Type B pancreatic cell (in vitro differentiated cells): ENCODE results near the gene HIP1R. TPM values are rescaled to one million over a fixed set of nuclear protein-coding genes. Genes with fewer than 3 reads are reported as not detected.
A peak's percentile ranks its signal among the peaks of the same experiment; 100 is the strongest.

Experiments
- DNase-seq: peaks from one replicate; pipeline ENCODE4 v3.0.0; 2021; ENCODE audit warnings: mixed read lengths; ENCODE audit not compliant: unreplicated experiment; ENCODE audit errors: extremely low spot score
- H3K27ac Mint-ChIP-seq: 2 replicates; pipeline ENCODE4 v1.8.0; 2021; ENCODE audit warnings: mild to moderate bottlenecking, mixed read lengths
- H3K27me3 Mint-ChIP-seq: 2 replicates; pipeline ENCODE4 v1.8.0; 2021; ENCODE audit warnings: mixed read lengths
- H3K36me3 Mint-ChIP-seq: 2 replicates; pipeline ENCODE4 v1.8.0; 2021; ENCODE audit warnings: mixed read lengths
- H3K4me1 Mint-ChIP-seq: one replicate; pipeline ENCODE4 v1.8.0; 2021; ENCODE audit warnings: mixed read lengths; ENCODE audit not compliant: unreplicated experiment
- H3K4me3 Mint-ChIP-seq: 2 replicates; pipeline ENCODE4 v1.8.0; 2021; ENCODE audit warnings: mild to moderate bottlenecking, mixed read lengths
- H3K9me3 Mint-ChIP-seq: 2 replicates; pipeline ENCODE4 v1.8.0; 2021; ENCODE audit warnings: mixed read lengths
- long read RNA-seq: library from polyadenylated mRNA; unstranded; transcript quantifications from one replicate; pipeline ENCODE4 v2.0.0, GENCODE V29; 2020
- total RNA-seq: library from RNA; stranded (reverse); gene quantifications from 2 replicates; pipeline ENCODE4 v1.2.1, GENCODE V29; 2021; ENCODE audit warnings: low replicate concordance
- TF ChIP-seq, protein P1 (sequence below): fragments of 200-600 bp; sonication (generic); conservative IDR thresholded peaks from 2 replicates; pipeline ENCODE4 v1.5.0; 2021; ENCODE audit warnings: antibody characterized with exemption, mild to moderate bottlenecking

Gene HIP1R, protein sequence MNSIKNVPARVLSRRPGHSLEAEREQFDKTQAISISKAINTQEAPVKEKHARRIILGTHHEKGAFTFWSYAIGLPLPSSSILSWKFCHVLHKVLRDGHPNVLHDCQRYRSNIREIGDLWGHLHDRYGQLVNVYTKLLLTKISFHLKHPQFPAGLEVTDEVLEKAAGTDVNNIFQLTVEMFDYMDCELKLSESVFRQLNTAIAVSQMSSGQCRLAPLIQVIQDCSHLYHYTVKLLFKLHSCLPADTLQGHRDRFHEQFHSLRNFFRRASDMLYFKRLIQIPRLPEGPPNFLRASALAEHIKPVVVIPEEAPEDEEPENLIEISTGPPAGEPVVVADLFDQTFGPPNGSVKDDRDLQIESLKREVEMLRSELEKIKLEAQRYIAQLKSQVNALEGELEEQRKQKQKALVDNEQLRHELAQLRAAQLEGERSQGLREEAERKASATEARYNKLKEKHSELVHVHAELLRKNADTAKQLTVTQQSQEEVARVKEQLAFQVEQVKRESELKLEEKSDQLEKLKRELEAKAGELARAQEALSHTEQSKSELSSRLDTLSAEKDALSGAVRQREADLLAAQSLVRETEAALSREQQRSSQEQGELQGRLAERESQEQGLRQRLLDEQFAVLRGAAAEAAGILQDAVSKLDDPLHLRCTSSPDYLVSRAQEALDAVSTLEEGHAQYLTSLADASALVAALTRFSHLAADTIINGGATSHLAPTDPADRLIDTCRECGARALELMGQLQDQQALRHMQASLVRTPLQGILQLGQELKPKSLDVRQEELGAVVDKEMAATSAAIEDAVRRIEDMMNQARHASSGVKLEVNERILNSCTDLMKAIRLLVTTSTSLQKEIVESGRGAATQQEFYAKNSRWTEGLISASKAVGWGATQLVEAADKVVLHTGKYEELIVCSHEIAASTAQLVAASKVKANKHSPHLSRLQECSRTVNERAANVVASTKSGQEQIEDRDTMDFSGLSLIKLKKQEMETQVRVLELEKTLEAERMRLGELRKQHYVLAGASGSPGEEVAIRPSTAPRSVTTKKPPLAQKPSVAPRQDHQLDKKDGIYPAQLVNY
- 40.5 and 45.5 TPM in 2 replicates for total RNA-seq
- long read RNA-seq, full-length matches to known transcripts = 3 of 8 reads
- long read RNA-seq, partial matches to known transcripts = 2 of 8 reads
- long read RNA-seq, other reads (novel, unspliced or antisense) = 3 of 8 reads

DNA sequence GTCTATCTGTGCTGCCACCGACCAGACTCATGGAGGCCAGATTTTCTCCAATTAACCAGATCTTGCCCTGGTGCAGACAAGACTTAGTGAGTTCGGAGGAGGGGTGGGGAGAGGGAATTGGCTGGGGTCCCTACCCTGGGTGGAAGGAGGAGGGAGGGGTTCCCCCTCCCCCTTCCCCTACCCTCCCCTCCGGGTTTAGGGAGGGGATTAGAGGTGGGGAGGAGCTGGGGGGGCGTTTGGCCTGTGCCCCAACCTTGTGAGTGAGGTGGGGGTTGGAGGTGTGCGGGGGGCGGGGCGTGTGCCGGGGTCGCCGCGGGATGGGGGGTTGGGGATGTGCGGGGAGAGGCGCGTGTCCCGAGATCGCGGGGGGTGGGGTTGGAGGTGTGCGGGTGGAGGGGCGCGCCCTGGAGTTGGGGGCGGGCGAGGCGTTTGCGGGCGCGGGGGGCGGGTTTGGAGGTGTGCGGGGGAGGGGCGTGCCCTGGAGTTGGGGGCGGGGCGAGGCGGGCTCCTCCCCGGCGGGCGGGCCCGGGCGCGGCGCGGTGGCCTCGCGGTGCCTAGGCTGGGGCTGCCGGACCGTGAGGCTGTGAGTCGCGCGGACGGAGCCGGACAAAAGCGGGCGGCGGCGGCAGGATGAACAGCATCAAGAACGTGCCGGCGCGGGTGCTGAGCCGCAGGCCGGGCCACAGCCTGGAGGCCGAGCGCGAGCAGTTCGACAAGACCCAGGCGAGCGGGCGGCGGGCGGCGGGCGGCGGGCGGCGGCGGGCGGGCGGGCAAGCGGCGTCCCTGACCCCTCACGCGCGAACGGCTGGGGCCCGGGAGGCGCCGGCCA, at the start of gene HIP1R:
Gene HIP1R, plus strand, starts transcription at position 537 of the 829 bp plus-strand sequence. Its CDS starts 94 bp downstream, at position 631.
- H3K36me3 Mint-ChIP-seq = no peaks in the 10 kb centered on the region
- H3K4me1 Mint-ChIP-seq = peaks cover 26% of the 10 kb centered on the region
- H3K27ac Mint-ChIP-seq = peak within 1 kb of the TSS; percentile 97
- TF ChIP-seq, protein P1, sequence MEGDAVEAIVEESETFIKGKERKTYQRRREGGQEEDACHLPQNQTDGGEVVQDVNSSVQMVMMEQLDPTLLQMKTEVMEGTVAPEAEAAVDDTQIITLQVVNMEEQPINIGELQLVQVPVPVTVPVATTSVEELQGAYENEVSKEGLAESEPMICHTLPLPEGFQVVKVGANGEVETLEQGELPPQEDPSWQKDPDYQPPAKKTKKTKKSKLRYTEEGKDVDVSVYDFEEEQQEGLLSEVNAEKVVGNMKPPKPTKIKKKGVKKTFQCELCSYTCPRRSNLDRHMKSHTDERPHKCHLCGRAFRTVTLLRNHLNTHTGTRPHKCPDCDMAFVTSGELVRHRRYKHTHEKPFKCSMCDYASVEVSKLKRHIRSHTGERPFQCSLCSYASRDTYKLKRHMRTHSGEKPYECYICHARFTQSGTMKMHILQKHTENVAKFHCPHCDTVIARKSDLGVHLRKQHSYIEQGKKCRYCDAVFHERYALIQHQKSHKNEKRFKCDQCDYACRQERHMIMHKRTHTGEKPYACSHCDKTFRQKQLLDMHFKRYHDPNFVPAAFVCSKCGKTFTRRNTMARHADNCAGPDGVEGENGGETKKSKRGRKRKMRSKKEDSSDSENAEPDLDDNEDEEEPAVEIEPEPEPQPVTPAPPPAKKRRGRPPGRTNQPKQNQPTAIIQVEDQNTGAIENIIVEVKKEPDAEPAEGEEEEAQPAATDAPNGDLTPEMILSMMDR = no peak
- DNase-seq = no peak
- peak within 1 kb of the TSS; percentile 94 for H3K4me3 Mint-ChIP-seq
- H3K27me3 Mint-ChIP-seq = peaks cover 10% of the 10 kb centered on the region
- no peaks in the 10 kb centered on the region for H3K9me3 Mint-ChIP-seq

DNA sequence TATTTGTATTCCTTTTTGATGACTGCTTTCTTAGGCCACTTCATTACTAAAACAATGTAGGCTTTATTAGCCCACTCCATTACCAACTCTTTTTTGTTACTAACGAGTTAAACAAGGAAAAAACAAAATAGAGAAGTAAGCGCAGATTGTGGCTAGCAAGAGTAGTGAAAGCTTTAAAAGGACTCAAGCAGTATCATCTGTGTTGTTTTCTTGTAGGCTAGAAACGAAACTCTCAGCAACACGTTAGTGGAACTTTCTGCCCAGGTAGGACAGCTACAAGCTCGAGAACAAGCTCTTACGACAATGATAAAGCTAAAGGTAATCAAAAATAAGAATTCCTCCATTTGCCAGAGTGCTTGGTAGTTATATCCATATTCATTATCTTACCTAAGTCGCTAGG, 49.8 kb upstream of the HIP1R start:
- H3K36me3 Mint-ChIP-seq = no peaks in the 10 kb centered on the region
- H3K27ac Mint-ChIP-seq = no peak overlapping the region
- H3K9me3 Mint-ChIP-seq = no peaks in the 10 kb centered on the region
- H3K27me3 Mint-ChIP-seq = no peaks in the 10 kb centered on the region
- H3K4me1 Mint-ChIP-seq = no peaks in the 10 kb centered on the region
- TF ChIP-seq, protein P1 = no peak
- H3K4me3 Mint-ChIP-seq = no peak overlapping the region
- DNase-seq = no peak

DNA sequence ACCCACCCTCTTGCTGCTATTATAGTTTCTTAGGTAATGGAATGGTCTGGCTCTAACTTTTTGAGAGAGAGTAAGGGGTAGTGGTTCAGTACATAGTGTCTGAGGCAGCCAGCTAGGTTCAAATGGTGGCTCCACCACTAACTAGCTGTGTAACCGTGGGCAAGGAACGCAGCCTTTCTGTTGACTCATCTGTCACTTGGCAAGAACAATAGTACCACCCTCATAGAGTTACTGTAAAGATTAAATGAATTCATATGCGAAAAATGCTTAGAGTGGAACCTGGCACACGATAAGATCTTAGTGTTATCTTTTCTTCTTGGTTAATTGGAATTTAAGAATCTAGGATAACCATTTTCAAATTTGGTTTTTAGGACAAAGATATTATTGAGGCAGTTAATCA, 46.9 kb upstream of the HIP1R start:
- Mint-ChIP-seq H3K4me3 (no peak overlapping the region), H3K27ac (no peak overlapping the region), H3K36me3 (no peaks in the 10 kb centered on the region), H3K27me3 (no peaks in the 10 kb centered on the region), H3K4me1 (no peaks in the 10 kb centered on the region), H3K9me3 (no peaks in the 10 kb centered on the region)
- no peak for DNase-seq
- TF ChIP-seq, protein P1 = no peak

DNA sequence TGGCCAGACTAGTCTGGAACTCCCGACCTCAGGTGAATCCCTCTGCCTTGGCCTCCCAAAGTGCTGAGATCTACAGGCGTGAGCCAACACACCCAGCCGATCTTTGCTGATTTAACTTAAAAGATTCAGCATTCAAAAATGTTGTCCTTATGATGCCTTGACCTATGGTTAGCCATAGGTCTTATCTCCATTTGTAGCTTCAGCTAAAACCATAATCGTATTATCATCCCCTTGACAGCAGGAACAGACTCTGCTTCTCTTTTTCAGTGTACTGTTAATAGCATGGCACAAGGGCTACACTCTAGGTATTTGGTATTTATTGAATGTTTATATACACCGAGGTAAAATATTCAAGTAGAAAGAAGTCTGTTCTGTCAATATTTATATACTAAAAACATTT, 45.6 kb upstream of the HIP1R start:
- no peak overlapping the region for H3K27ac Mint-ChIP-seq
- TF ChIP-seq, protein P1 = no peak
- DNase-seq = no peak
- H3K4me3 Mint-ChIP-seq = no peak overlapping the region
- no peaks in the 10 kb centered on the region for H3K9me3 Mint-ChIP-seq
- H3K4me1 Mint-ChIP-seq = no peaks in the 10 kb centered on the region
- H3K36me3 Mint-ChIP-seq = no peaks in the 10 kb centered on the region
- no peaks in the 10 kb centered on the region for H3K27me3 Mint-ChIP-seq
